Measurements from ENCODE around the gene COL4A1.

The COL4A1 gene

GRCh38 chr13:110306340-110306959 is 507 bp downstream of the COL4A1 start:
- no peak for DNase-seq

GRCh38 chr13:110305949-110306339 is 1.0 kb downstream of the COL4A1 start:
- DNase-seq, result no peak

GRCh38 chr13:110305544-110305943 is 1.4 kb downstream of the COL4A1 start:
- no peak for DNase-seq

- DNase-seq, result no peak
Measured at GRCh38 chr13:110305001-110305400, 2.0 kb downstream of the COL4A1 start.

GRCh38 chr13:110304256-110304655 is 2.7 kb downstream of the COL4A1 start:
- no peak for DNase-seq

GRCh38 chr13:110303644-110304043 is 3.3 kb downstream of the COL4A1 start:
- DNase-seq, result no peak

GRCh38 chr13:110302997-110303396 is 4.0 kb downstream of the COL4A1 start:
- no peak for DNase-seq

- DNase-seq, result no peak
Measured at GRCh38 chr13:110301606-110302553, 5.1 kb downstream of the COL4A1 start.

- DNase-seq, result no peak
Measured at GRCh38 chr13:110301083-110301482, 5.9 kb downstream of the COL4A1 start.

- no peak for DNase-seq
Measured at GRCh38 chr13:110300090-110300815, 6.7 kb downstream of the COL4A1 start.

- DNase-seq, result no peak
Measured at GRCh38 chr13:110299283-110299840, 7.6 kb downstream of the COL4A1 start.

- DNase-seq, result no peak
Measured at GRCh38 chr13:110298505-110299282, 8.3 kb downstream of the COL4A1 start.

- DNase-seq, result no peak
Measured at GRCh38 chr13:110297766-110298504, 9.0 kb downstream of the COL4A1 start.

- DNase-seq, result no peak
Measured at GRCh38 chr13:110297011-110297410, 9.9 kb downstream of the COL4A1 start.

- no peak for DNase-seq
Measured at GRCh38 chr13:110294622-110295021, 12.3 kb downstream of the COL4A1 start.

- no peak for DNase-seq
Measured at GRCh38 chr13:110294146-110294545, 12.8 kb downstream of the COL4A1 start.

- no peak for DNase-seq
Measured at GRCh38 chr13:110293649-110294048, 13.3 kb downstream of the COL4A1 start.

- DNase-seq, result no peak
Measured at GRCh38 chr13:110293037-110293436, 13.9 kb downstream of the COL4A1 start.

- no peak for DNase-seq
Measured at GRCh38 chr13:110291286-110291685, 15.7 kb downstream of the COL4A1 start.

- DNase-seq, result no peak
Measured at GRCh38 chr13:110290826-110291225, 16.1 kb downstream of the COL4A1 start.

- DNase-seq, result no peak
Measured at GRCh38 chr13:110290153-110290552, 16.8 kb downstream of the COL4A1 start.

- DNase-seq, result no peak
Measured at GRCh38 chr13:110289661-110290060, 17.3 kb downstream of the COL4A1 start.

All from NCI-H510A (cell line).